ENCODE results near the gene CD79B. TPM values are rescaled to one million over a fixed set of nuclear protein-coding genes. Genes with fewer than 3 reads are reported as not detected.

Gene CD79B
- total and polyA plus RNA-seq, 2 of the 13 experiments (the other 11 are each of a cell fraction or from before 2014, with no cell fraction given) = not detected

DNA sequence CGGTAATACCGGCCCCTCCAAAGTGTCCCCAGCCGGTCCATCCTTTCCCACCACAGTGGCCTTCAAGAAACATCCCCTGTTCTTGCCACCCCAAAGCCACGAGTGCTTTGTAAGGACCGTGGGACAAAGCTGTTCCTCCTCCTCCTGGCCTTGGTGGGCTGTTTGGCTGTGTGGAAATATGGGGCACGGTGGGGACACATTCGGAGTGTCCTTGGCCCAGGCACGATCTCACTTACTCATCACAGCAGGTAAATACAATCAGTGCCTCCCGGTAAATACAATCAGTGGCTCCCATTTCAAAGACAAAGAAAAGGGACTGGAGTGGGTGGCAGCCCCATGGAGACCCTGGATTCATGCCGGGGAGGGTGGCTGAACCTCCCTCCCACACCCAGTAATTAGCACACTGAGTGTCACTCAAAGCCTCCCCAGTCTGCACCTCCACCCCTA is 30.2 kb upstream of the CD79B start (continued):
- TF ChIP-seq, protein P1, sequence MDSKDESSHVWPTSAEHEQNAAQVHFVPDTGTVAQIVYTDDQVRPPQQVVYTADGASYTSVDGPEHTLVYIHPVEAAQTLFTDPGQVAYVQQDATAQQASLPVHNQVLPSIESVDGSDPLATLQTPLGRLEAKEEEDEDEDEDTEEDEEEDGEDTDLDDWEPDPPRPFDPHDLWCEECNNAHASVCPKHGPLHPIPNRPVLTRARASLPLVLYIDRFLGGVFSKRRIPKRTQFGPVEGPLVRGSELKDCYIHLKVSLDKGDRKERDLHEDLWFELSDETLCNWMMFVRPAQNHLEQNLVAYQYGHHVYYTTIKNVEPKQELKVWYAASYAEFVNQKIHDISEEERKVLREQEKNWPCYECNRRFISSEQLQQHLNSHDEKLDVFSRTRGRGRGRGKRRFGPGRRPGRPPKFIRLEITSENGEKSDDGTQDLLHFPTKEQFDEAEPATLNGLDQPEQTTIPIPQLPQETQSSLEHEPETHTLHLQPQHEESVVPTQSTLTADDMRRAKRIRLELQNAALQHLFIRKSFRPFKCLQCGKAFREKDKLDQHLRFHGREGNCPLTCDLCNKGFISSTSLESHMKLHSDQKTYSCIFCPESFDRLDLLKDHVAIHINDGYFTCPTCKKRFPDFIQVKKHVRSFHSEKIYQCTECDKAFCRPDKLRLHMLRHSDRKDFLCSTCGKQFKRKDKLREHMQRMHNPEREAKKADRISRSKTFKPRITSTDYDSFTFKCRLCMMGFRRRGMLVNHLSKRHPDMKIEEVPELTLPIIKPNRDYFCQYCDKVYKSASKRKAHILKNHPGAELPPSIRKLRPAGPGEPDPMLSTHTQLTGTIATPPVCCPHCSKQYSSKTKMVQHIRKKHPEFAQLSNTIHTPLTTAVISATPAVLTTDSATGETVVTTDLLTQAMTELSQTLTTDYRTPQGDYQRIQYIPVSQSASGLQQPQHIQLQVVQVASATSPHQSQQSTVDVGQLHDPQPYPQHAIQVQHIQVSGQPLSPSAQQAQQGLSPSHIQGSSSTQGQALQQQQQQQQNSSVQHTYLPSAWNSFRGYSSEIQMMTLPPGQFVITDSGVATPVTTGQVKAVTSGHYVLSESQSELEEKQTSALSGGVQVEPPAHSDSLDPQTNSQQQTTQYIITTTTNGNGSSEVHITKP (CRISPR knock-in tag; IDR thresholded peaks at IDR 0.05; ENCODE audit: low read depth) = 0 out of 2 replicates have a peak, but pooled peaks have one; percentile 36
- TF ChIP-seq SAP130 (CRISPR knock-in tag; IDR thresholded peaks at IDR 0.05; ENCODE audit: low read depth) (peak; percentile 48; the same call in 1 of the 2 replicates), ZNF441 (CRISPR knock-in tag; IDR thresholded peaks at IDR 0.05; ENCODE audit: borderline replicate concordance) (no peak), NR2F6 (IDR thresholded peaks at IDR 0.05) (peak; percentile 37; the same call in 1 of the 2 replicates), NR2F6 (CRISPR knock-in tag; IDR thresholded peaks at IDR 0.05) (peak; percentile 65), BORCS8-MEF2B (CRISPR knock-in tag; IDR thresholded peaks at IDR 0.05) (no peak), ZNF605 (CRISPR knock-in tag; IDR thresholded peaks at IDR 0.05) (no peak), MXI1 (IDR thresholded peaks at IDR 0.05; ENCODE audit: borderline replicate concordance, low read depth, low read length) (peak; percentile 24; the same call in 1 of the 3 replicates), TBX3 (IDR thresholded peaks at IDR 0.05; ENCODE audit: borderline replicate concordance) (peak; percentile 60; the same call in 1 of the 2 replicates), MTF1 (CRISPR knock-in tag; IDR thresholded peaks at IDR 0.05) (no peak), ZNF652 (CRISPR knock-in tag; IDR thresholded peaks at IDR 0.05; ENCODE audit: borderline replicate concordance, low read depth) (no peak)
- TF ChIP-seq, protein P2, sequence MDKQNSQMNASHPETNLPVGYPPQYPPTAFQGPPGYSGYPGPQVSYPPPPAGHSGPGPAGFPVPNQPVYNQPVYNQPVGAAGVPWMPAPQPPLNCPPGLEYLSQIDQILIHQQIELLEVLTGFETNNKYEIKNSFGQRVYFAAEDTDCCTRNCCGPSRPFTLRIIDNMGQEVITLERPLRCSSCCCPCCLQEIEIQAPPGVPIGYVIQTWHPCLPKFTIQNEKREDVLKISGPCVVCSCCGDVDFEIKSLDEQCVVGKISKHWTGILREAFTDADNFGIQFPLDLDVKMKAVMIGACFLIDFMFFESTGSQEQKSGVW (CRISPR knock-in tag; IDR thresholded peaks at IDR 0.05; ENCODE audit: borderline replicate concordance) = no peak
- TF ChIP-seq, protein P3, sequence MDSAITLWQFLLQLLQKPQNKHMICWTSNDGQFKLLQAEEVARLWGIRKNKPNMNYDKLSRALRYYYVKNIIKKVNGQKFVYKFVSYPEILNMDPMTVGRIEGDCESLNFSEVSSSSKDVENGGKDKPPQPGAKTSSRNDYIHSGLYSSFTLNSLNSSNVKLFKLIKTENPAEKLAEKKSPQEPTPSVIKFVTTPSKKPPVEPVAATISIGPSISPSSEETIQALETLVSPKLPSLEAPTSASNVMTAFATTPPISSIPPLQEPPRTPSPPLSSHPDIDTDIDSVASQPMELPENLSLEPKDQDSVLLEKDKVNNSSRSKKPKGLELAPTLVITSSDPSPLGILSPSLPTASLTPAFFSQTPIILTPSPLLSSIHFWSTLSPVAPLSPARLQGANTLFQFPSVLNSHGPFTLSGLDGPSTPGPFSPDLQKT (CRISPR knock-in tag; IDR thresholded peaks at IDR 0.05; ENCODE audit: borderline replicate concordance) = no peak
- TF ChIP-seq, protein P4, sequence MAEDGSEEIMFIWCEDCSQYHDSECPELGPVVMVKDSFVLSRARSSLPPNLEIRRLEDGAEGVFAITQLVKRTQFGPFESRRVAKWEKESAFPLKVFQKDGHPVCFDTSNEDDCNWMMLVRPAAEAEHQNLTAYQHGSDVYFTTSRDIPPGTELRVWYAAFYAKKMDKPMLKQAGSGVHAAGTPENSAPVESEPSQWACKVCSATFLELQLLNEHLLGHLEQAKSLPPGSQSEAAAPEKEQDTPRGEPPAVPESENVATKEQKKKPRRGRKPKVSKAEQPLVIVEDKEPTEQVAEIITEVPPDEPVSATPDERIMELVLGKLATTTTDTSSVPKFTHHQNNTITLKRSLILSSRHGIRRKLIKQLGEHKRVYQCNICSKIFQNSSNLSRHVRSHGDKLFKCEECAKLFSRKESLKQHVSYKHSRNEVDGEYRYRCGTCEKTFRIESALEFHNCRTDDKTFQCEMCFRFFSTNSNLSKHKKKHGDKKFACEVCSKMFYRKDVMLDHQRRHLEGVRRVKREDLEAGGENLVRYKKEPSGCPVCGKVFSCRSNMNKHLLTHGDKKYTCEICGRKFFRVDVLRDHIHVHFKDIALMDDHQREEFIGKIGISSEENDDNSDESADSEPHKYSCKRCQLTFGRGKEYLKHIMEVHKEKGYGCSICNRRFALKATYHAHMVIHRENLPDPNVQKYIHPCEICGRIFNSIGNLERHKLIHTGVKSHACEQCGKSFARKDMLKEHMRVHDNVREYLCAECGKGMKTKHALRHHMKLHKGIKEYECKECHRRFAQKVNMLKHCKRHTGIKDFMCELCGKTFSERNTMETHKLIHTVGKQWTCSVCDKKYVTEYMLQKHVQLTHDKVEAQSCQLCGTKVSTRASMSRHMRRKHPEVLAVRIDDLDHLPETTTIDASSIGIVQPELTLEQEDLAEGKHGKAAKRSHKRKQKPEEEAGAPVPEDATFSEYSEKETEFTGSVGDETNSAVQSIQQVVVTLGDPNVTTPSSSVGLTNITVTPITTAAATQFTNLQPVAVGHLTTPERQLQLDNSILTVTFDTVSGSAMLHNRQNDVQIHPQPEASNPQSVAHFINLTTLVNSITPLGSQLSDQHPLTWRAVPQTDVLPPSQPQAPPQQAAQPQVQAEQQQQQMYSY (CRISPR knock-in tag; IDR thresholded peaks at IDR 0.05) = no peak
- TF ChIP-seq, protein P5, sequence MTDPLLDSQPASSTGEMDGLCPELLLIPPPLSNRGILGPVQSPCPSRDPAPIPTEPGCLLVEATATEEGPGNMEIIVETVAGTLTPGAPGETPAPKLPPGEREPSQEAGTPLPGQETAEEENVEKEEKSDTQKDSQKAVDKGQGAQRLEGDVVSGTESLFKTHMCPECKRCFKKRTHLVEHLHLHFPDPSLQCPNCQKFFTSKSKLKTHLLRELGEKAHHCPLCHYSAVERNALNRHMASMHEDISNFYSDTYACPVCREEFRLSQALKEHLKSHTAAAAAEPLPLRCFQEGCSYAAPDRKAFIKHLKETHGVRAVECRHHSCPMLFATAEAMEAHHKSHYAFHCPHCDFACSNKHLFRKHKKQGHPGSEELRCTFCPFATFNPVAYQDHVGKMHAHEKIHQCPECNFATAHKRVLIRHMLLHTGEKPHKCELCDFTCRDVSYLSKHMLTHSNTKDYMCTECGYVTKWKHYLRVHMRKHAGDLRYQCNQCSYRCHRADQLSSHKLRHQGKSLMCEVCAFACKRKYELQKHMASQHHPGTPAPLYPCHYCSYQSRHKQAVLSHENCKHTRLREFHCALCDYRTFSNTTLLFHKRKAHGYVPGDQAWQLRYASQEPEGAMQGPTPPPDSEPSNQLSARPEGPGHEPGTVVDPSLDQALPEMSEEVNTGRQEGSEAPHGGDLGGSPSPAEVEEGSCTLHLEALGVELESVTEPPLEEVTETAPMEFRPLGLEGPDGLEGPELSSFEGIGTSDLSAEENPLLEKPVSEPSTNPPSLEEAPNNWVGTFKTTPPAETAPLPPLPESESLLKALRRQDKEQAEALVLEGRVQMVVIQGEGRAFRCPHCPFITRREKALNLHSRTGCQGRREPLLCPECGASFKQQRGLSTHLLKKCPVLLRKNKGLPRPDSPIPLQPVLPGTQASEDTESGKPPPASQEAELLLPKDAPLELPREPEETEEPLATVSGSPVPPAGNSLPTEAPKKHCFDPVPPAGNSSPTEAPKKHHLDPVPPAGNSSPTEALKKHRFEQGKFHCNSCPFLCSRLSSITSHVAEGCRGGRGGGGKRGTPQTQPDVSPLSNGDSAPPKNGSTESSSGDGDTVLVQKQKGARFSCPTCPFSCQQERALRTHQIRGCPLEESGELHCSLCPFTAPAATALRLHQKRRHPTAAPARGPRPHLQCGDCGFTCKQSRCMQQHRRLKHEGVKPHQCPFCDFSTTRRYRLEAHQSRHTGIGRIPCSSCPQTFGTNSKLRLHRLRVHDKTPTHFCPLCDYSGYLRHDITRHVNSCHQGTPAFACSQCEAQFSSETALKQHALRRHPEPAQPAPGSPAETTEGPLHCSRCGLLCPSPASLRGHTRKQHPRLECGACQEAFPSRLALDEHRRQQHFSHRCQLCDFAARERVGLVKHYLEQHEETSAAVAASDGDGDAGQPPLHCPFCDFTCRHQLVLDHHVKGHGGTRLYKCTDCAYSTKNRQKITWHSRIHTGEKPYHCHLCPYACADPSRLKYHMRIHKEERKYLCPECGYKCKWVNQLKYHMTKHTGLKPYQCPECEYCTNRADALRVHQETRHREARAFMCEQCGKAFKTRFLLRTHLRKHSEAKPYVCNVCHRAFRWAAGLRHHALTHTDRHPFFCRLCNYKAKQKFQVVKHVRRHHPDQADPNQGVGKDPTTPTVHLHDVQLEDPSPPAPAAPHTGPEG (CRISPR knock-in tag; IDR thresholded peaks at IDR 0.05) = no peak
